ENCODE results near the gene KRT36. TPM values are rescaled to one million over a fixed set of nuclear protein-coding genes. Genes with fewer than 3 reads are reported as not detected.
A peak's percentile ranks its signal among the peaks of the same experiment; 100 is the strongest.

Gene KRT36
- total and polyA plus RNA-seq, 2 donors (not counting 1 experiment from before 2014, with no cell fraction given) = not detected

GRCh38 chr17:41529491-41529915, 39.8 kb upstream of the KRT36 start:
- no peak overlapping the region for H3K27ac Mint-ChIP-seq
- Histone ChIP-seq H3K27ac (ENCODE audit: low read length in 2 of 2) (no peak overlapping the region), H3K4me2 (replicated peaks; ENCODE audit: low read depth, low read length, poor library complexity, severe bottlenecking) (no peak overlapping the region), H3K4me1 (ENCODE audit: control insufficient read depth in 2 of 2, insufficient read depth in 2 of 2, low read length in 2 of 2) (peaks cover 13 to 16% of the 10 kb centered on the region in 2 donors), H3K36me3 (replicated peaks in 1 of 2; ENCODE audit: control extremely low read depth in 1 of 2, control insufficient read depth in 1 of 2, extremely low read depth in 1 of 2, insufficient read depth in 2 of 2, low read length in 1 of 2) (no peaks in the 10 kb centered on the region), H3K9me3 (ENCODE audit: control extremely low read depth in 1 of 3, control insufficient read depth in 2 of 3, insufficient read depth in 1 of 3, low read length in 2 of 3) (peaks cover 0 to 7% (median 0%) of the 10 kb centered on the region in 3 donors), H3K9ac (ENCODE audit: low read length) (no peak overlapping the region), H3K4me3 (ENCODE audit: control extremely low read depth in 1 of 5, extremely low read depth in 1 of 5, insufficient read depth in 1 of 5, low read depth in 2 of 5, low read length in 4 of 5) (no peak overlapping the region), H3K79me2 (ENCODE audit: control insufficient read depth, insufficient read depth, low read length) (no peaks in the 10 kb centered on the region), H2AFZ (ENCODE audit: insufficient read depth, low read depth, low read length, poor library complexity, severe bottlenecking) (no peak overlapping the region), H4K20me1 (ENCODE audit: control insufficient read depth, insufficient read depth, low read length, poor library complexity, severe bottlenecking) (no peaks in the 10 kb centered on the region), H3K27me3 (replicated peaks in 1 of 4; ENCODE audit: control extremely low read depth in 1 of 4, control insufficient read depth in 3 of 4, insufficient read depth in 4 of 4, low read length in 3 of 4) (peaks cover 0 to 47% (median 16%) of the 10 kb centered on the region in 4 experiments)
- ATAC-seq (ENCODE audit: low read depth) (no peak), DNase-seq (no peak)
- TF ChIP-seq EZH2 (IDR thresholded peaks at IDR 0.05; ENCODE audit: borderline replicate concordance, insufficient read depth, low read depth, low read length, poor library complexity, severe bottlenecking) (no peak), CTCF (IDR thresholded peaks at IDR 0.05) (no peak)
- peaks cover 9% of the 10 kb centered on the region for H3K4me1 Mint-ChIP-seq
- ChIA-PET POLR2A (no interaction called here), CTCF (no interaction called here)
- H3K4me3 Mint-ChIP-seq = no peak overlapping the region
- intact Hi-C loops (cut with micrococcal nuclease) = no loop called here
- peaks cover 60% of the 10 kb centered on the region for H3K27me3 Mint-ChIP-seq
- 58% methylated on average over 4 of the region's 5 CpGs for WGBS (ENCODE audit: insufficient coverage)
- no peaks in the 10 kb centered on the region for H3K9me3 Mint-ChIP-seq (ENCODE audit: insufficient read depth)

DNA sequence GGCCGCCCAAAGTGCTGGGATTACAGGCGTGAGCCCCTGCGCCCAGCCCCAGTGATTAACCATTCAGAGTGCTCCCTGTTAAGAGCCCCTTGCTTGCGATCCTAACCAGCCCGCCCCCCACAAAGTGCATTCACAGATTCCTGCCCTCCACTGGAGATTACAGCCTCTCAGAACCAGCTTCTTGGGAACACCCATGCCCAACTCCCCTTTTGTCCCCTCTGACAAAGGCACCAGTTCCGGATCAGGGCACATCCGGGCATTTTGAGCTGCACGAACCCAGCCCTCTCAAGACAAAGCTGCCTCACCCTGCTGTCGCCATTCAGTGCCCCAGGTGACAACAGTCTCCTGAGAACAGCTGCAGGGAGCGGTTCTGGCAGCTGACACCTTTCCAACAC, 39.2 kb upstream of the KRT36 start:
- Histone ChIP-seq H3K36me3 (replicated peaks in 1 of 2; ENCODE audit: control extremely low read depth in 1 of 2, control insufficient read depth in 1 of 2, extremely low read depth in 1 of 2, insufficient read depth in 2 of 2, low read length in 1 of 2) (no peaks in the 10 kb centered on the region), H3K27me3 (replicated peaks in 1 of 4; ENCODE audit: control extremely low read depth in 1 of 4, control insufficient read depth in 3 of 4, insufficient read depth in 4 of 4, low read length in 3 of 4) (peaks cover 0 to 47% (median 16%) of the 10 kb centered on the region in 4 experiments), H3K4me2 (replicated peaks; ENCODE audit: low read depth, low read length, poor library complexity, severe bottlenecking) (no peak overlapping the region), H3K4me3 (ENCODE audit: control extremely low read depth in 1 of 5, extremely low read depth in 1 of 5, insufficient read depth in 1 of 5, low read depth in 2 of 5, low read length in 4 of 5) (no peak overlapping the region), H3K4me1 (ENCODE audit: control insufficient read depth in 2 of 2, insufficient read depth in 2 of 2, low read length in 2 of 2) (peaks cover 13 to 16% of the 10 kb centered on the region in 2 donors), H3K79me2 (ENCODE audit: control insufficient read depth, insufficient read depth, low read length) (no peaks in the 10 kb centered on the region), H3K27ac (ENCODE audit: low read length in 2 of 2) (no peak overlapping the region), H4K20me1 (ENCODE audit: control insufficient read depth, insufficient read depth, low read length, poor library complexity, severe bottlenecking) (no peaks in the 10 kb centered on the region), H3K9ac (ENCODE audit: low read length) (no peak overlapping the region), H3K9me3 (ENCODE audit: control extremely low read depth in 1 of 3, control insufficient read depth in 2 of 3, insufficient read depth in 1 of 3, low read length in 2 of 3) (peaks cover 0 to 7% (median 0%) of the 10 kb centered on the region in 3 donors), H2AFZ (ENCODE audit: insufficient read depth, low read depth, low read length, poor library complexity, severe bottlenecking) (no peak overlapping the region)
- DNase-seq = no peak
- peak overlapping the region; percentile 18 for H3K4me3 Mint-ChIP-seq
- ATAC-seq (ENCODE audit: low read depth) = no peak
- 39% methylated on average over 10 of the region's 10 CpGs for WGBS (ENCODE audit: insufficient coverage)
- ChIA-PET CTCF (no interaction called here), POLR2A (no interaction called here)
- intact Hi-C loops (cut with micrococcal nuclease) = no loop called here
- peaks cover 9% of the 10 kb centered on the region for H3K4me1 Mint-ChIP-seq
- peaks cover 63% of the 10 kb centered on the region for H3K27me3 Mint-ChIP-seq
- no peak for TF ChIP-seq EZH2 (IDR thresholded peaks at IDR 0.05; ENCODE audit: borderline replicate concordance, insufficient read depth, low read depth, low read length, poor library complexity, severe bottlenecking)
- no peak for TF ChIP-seq CTCF (IDR thresholded peaks at IDR 0.05)
- no peaks in the 10 kb centered on the region for H3K9me3 Mint-ChIP-seq (ENCODE audit: insufficient read depth)
- H3K27ac Mint-ChIP-seq = no peak overlapping the region
